CD14-positive monocyte (primary cell): ENCODE results near the gene PAFAH1B2. TPM values are rescaled to one million over a fixed set of nuclear protein-coding genes. Genes with fewer than 3 reads are reported as not detected.

Source experiments
- DNase-seq, 3 donors: peaks; one replicate each; pipeline ENCODE4 v3.0.0-alpha.2; 2011 to 2022
- H2AFZ ChIP-seq: 2 replicates; pipeline ENCODE4 v1.6.0; 2012; ENCODE audit warnings: mild to moderate bottlenecking, low read depth, low read length, inconsistent platforms; ENCODE audit not compliant: insufficient read depth, poor library complexity, severe bottlenecking
- H3K27ac ChIP-seq, 2 donors: 1 replicate in 1 of 2; 2 replicates in 1 of 2; pipeline ENCODE4 v1.5.1; 2012 to 2013; ENCODE audit warnings: low read length in 2 of 2, control low read depth in 1 of 2, inconsistent platforms in 1 of 2, low read depth in 1 of 2, mild to moderate bottlenecking in 1 of 2
- H3K27me3 ChIP-seq, 2 donors: one replicate each; pipeline versions ENCODE4 v1.6.0 to v1.6.1; 2011 to 2013; ENCODE audit warnings: low read length in 2 of 2; ENCODE audit not compliant: control insufficient read depth in 2 of 2, insufficient read depth in 2 of 2
- H3K36me3 ChIP-seq, 2 donors: replicated peaks in 1 of 2; 1 replicate in 1 of 2; 2 replicates in 1 of 2; pipeline versions ENCODE4 v1.5.1 to v1.6.1; 2012 to 2013; ENCODE audit warnings: low read length in 2 of 2, control low read depth in 1 of 2, inconsistent platforms in 1 of 2, mild to moderate bottlenecking in 1 of 2; ENCODE audit not compliant: insufficient read depth in 2 of 2, control insufficient read depth in 1 of 2
- H3K4me1 ChIP-seq, 2 donors: 1 replicate in 1 of 2; 2 replicates in 1 of 2; pipeline versions ENCODE4 v1.5.1 to v1.6.1; 2012 to 2013; ENCODE audit warnings: low read length in 2 of 2, control low read depth in 1 of 2, inconsistent platforms in 1 of 2, mild to moderate bottlenecking in 1 of 2, moderate library complexity in 1 of 2; ENCODE audit not compliant: insufficient read depth in 2 of 2, control insufficient read depth in 1 of 2
- H3K4me2 ChIP-seq: replicated peaks from 2 replicates; pipeline ENCODE3; 2012; ENCODE audit warnings: low read length, moderate library complexity, mild to moderate bottlenecking; ENCODE audit not compliant: poor library complexity, severe bottlenecking; ENCODE audit errors: extremely low read depth
- H3K4me3 ChIP-seq, 3 experiments: fragments of 200-600 bp in 1 of 3; sonication (generic) in 1 of 3; replicated peaks in 1 of 3; 1 replicate in 2 of 3; 2 replicates in 1 of 3; pipeline ENCODE4 v1.5.1; 2011 to 2013; ENCODE audit warnings: low read length in 3 of 3, mild to moderate bottlenecking in 3 of 3, control low read depth in 2 of 3, low read depth in 2 of 3, inconsistent platforms in 1 of 3, moderate library complexity in 1 of 3
- H3K79me2 ChIP-seq: 2 replicates; pipeline ENCODE4 v1.6.0; 2012; ENCODE audit warnings: mild to moderate bottlenecking, control low read depth, inconsistent platforms, low read length, moderate library complexity; ENCODE audit not compliant: insufficient read depth
- H3K9ac ChIP-seq: 2 replicates; pipeline ENCODE4 v1.6.0; 2017; ENCODE audit warnings: low read length, mild to moderate bottlenecking; ENCODE audit not compliant: insufficient read depth, poor library complexity, severe bottlenecking
- H3K9me3 ChIP-seq, 2 donors: replicated peaks in 1 of 2; 1 replicate in 1 of 2; 2 replicates in 1 of 2; pipeline versions ENCODE4 v1.5.1 to v1.6.1; 2012 to 2013; ENCODE audit warnings: low read length in 2 of 2, control low read depth in 1 of 2; ENCODE audit not compliant: control insufficient read depth in 1 of 2, insufficient read depth in 1 of 2
- H4K20me1 ChIP-seq: 2 replicates; pipeline ENCODE4 v1.6.0; 2012; ENCODE audit warnings: mild to moderate bottlenecking, low read length, control low read depth, moderate library complexity; ENCODE audit not compliant: insufficient read depth
- H3K27ac Mint-ChIP-seq, 7 donors: one replicate each; pipeline ENCODE4 v1.8.0; 2020; ENCODE audit warnings: mild to moderate bottlenecking in 7 of 7, mixed read lengths in 7 of 7, moderate library complexity in 6 of 7, inconsistent platforms in 2 of 7
- H3K27me3 Mint-ChIP-seq, 3 donors: one replicate each; pipeline ENCODE4 v1.8.0; 2021 to 2022; ENCODE audit warnings: low read depth in 3 of 3, mild to moderate bottlenecking in 3 of 3, mixed read lengths in 3 of 3, moderate library complexity in 3 of 3, inconsistent platforms in 1 of 3
- H3K36me3 Mint-ChIP-seq, 2 donors: one replicate each; pipeline ENCODE4 v1.8.0; 2020; ENCODE audit warnings: mixed read lengths in 2 of 2, inconsistent platforms in 1 of 2, mild to moderate bottlenecking in 1 of 2
- H3K4me1 Mint-ChIP-seq: one replicate; pipeline ENCODE4 v1.8.0; 2020; ENCODE audit warnings: mild to moderate bottlenecking, mixed read lengths
- H3K4me3 Mint-ChIP-seq, 2 donors: one replicate each; pipeline ENCODE4 v1.8.0; 2020; ENCODE audit warnings: mild to moderate bottlenecking in 2 of 2, mixed read lengths in 2 of 2, moderate library complexity in 1 of 2
- H3K9me3 Mint-ChIP-seq, 7 donors: one replicate each; pipeline ENCODE4 v1.8.0; 2020 to 2022; ENCODE audit warnings: mixed read lengths in 7 of 7, mild to moderate bottlenecking in 6 of 7, moderate library complexity in 6 of 7, inconsistent platforms in 2 of 7
- WGBS: methylation state at CpG from one replicate; pipeline ENCODE4 v1.1.5; 2013; ENCODE audit warnings: missing lambda C conversion rate; ENCODE audit not compliant: insufficient coverage; 5-methylcytosine and 5-hydroxymethylcytosine counted together
- intact Hi-C, 2 donors: fragments of 100-400 bp; cut with micrococcal nuclease; formaldehyde crosslinking; loops; one replicate each; pipeline versions ENCODE4 v1.15.0 to v1.15.1; 2023
- polyA plus RNA-seq, 3 donors: library from polyadenylated mRNA; depleted of rRNA in 1 of 3; unstranded in 2 of 3; stranded (reverse) in 1 of 3; fragments of 300-500 nt in 2 of 3; fragments of >200 nt in 1 of 3; fragmentation: Illumina TruSeq in 2 of 3; gene quantifications; 1 replicate in 2 of 3; 2 replicates in 1 of 3; pipeline ENCODE4 v1.2.3, GENCODE V29; 2012 to 2021
- TF ChIP-seq, protein P1 (sequence below): fragments of 200-600 bp; IDR thresholded peaks from one replicate; pipeline ENCODE4 v1.8.0; 2022; ENCODE audit warnings: antibody characterized with exemption, mild to moderate bottlenecking

Gene PAFAH1B2
- polyA plus RNA-seq, 3 donors = 16.9 to 25.1 (median 23.7) TPM

DNA sequence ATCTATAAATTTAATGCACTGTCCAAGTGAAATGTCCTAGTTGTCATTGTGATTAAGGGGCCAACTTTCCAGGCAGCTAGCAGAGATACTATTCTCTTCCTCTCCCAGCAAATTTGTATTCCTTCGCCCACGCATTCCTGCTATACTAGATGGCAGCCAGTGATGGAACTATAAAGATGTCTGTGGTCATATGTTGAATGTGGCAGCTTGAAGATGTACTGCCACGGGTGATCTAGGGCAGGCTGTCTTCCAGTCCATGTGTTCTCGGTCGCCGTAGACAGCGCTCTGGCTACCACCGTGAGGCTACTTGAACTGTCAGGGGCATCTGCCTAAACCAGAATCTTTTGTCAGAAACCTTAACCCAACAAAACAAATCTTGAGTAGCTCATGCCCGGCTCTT, 26.1 kb downstream of the PAFAH1B2 start:
- Histone ChIP-seq H3K79me2 (peaks cover 8% of the 10 kb centered on the region), H3K27ac (no peak overlapping the region)
- intact Hi-C loops = no loop called here

DNA sequence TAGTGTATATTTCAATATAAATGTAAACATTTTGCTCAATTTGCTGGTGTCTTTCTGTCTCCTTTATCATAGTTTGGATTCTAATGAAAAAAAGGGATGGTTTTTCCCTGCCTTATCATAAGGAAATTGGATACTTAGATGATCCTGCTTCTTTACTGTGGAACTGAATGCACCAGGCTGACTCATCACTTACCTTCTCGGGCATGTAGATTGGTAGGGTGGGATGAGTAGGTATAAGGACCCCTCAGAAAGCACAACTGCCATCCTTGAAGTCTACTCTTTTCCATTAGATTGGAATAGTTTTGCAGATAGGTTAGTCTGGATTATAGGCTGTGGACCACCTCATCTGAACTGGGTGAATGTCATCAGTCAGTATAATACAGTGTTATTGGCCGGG, 26.9 kb downstream of the PAFAH1B2 start:
- no peaks in the 10 kb centered on the region for H3K9me3 ChIP-seq
- H3K4me2 ChIP-seq = no peak overlapping the region
- H3K9ac ChIP-seq = no peak overlapping the region
- H3K4me3 Mint-ChIP-seq = no peak overlapping the region
- H3K27ac ChIP-seq = no peak overlapping the region
- H3K4me3 ChIP-seq = no peak overlapping the region
- no peaks in the 10 kb centered on the region for H3K4me1 ChIP-seq
- H2AFZ ChIP-seq = no peak overlapping the region
- H3K79me2 ChIP-seq = peaks cover 8% of the 10 kb centered on the region
- DNase-seq = no peak
- peaks cover 43% of the 10 kb centered on the region for H4K20me1 ChIP-seq
- peaks cover 7% of the 10 kb centered on the region for H3K4me1 Mint-ChIP-seq
- H3K27ac Mint-ChIP-seq = no peak overlapping the region
- WGBS = 100% methylated on average over 2 of the region's 2 CpGs
- H3K9me3 Mint-ChIP-seq = peaks cover 0 to 3% (median 0%) of the 10 kb centered on the region in 7 donors
- intact Hi-C loops = no loop called here
- H3K27me3 Mint-ChIP-seq = no peaks in the 10 kb centered on the region
- H3K36me3 Mint-ChIP-seq = peaks cover 46 to 61% of the 10 kb centered on the region in 2 donors
- H3K36me3 ChIP-seq = peaks cover 46 to 60% of the 10 kb centered on the region in 2 donors
- H3K27me3 ChIP-seq = no peaks in the 10 kb centered on the region
- TF ChIP-seq, protein P1, sequence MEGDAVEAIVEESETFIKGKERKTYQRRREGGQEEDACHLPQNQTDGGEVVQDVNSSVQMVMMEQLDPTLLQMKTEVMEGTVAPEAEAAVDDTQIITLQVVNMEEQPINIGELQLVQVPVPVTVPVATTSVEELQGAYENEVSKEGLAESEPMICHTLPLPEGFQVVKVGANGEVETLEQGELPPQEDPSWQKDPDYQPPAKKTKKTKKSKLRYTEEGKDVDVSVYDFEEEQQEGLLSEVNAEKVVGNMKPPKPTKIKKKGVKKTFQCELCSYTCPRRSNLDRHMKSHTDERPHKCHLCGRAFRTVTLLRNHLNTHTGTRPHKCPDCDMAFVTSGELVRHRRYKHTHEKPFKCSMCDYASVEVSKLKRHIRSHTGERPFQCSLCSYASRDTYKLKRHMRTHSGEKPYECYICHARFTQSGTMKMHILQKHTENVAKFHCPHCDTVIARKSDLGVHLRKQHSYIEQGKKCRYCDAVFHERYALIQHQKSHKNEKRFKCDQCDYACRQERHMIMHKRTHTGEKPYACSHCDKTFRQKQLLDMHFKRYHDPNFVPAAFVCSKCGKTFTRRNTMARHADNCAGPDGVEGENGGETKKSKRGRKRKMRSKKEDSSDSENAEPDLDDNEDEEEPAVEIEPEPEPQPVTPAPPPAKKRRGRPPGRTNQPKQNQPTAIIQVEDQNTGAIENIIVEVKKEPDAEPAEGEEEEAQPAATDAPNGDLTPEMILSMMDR = no peak

More for the DNA sequence above, 26.1 kb downstream of the PAFAH1B2 start:
- H3K36me3 ChIP-seq = peaks cover 54 to 68% of the 10 kb centered on the region in 2 donors
- H3K9ac ChIP-seq = no peak overlapping the region
- H2AFZ ChIP-seq = no peak overlapping the region
- Mint-ChIP-seq H3K36me3 (peaks cover 52 to 69% of the 10 kb centered on the region in 2 donors), H3K9me3 (peaks cover 0 to 3% (median 0%) of the 10 kb centered on the region in 7 donors), H3K27me3 (no peaks in the 10 kb centered on the region), H3K27ac (peak overlapping the region in 1 of 7 donors; percentile 15), H3K4me1 (peaks cover 7% of the 10 kb centered on the region), H3K4me3 (no peak overlapping the region)
- no peak overlapping the region for H3K4me3 ChIP-seq
- no peak overlapping the region for H3K4me2 ChIP-seq
- WGBS = 94% methylated on average over 6 of the region's 9 CpGs
- H3K9me3 ChIP-seq = no peaks in the 10 kb centered on the region
- no peak for DNase-seq
- H3K4me1 ChIP-seq = no peaks in the 10 kb centered on the region
- peaks cover 51% of the 10 kb centered on the region for H4K20me1 ChIP-seq
- H3K27me3 ChIP-seq = no peaks in the 10 kb centered on the region
- TF ChIP-seq, protein P1 = no peak
